Measurements from ENCODE around the gene PF4V1.

The PF4V1 gene

DNA sequence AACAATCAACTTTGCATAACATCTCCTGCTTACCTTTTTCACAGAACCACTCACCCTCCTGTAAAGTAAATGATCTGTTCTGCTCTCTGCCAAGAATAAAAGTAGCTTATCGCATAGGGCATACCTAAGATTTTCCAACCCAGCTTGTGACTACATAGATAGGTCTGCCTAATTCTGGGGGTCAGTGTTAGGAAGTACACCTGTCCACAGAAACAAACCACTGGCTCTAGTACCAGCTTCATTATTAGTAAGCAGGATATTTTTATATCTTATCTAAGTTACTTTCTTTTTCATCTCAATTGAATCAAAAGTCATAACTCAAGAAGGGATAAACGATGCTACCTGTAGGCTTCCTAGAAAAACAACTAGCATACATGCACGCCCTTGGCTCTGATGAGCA is 39.9 kb downstream of the PF4V1 start:
- no peaks in the 10 kb centered on the region for H3K9me2 ChIP-seq (replicated peaks; ENCODE audit: low read depth, low read length)
- no peak for TF ChIP-seq EZH2phosphoT487 (IDR thresholded peaks at IDR 0.05; ENCODE audit: borderline replicate concordance)
- TF ChIP-seq, protein P1, sequence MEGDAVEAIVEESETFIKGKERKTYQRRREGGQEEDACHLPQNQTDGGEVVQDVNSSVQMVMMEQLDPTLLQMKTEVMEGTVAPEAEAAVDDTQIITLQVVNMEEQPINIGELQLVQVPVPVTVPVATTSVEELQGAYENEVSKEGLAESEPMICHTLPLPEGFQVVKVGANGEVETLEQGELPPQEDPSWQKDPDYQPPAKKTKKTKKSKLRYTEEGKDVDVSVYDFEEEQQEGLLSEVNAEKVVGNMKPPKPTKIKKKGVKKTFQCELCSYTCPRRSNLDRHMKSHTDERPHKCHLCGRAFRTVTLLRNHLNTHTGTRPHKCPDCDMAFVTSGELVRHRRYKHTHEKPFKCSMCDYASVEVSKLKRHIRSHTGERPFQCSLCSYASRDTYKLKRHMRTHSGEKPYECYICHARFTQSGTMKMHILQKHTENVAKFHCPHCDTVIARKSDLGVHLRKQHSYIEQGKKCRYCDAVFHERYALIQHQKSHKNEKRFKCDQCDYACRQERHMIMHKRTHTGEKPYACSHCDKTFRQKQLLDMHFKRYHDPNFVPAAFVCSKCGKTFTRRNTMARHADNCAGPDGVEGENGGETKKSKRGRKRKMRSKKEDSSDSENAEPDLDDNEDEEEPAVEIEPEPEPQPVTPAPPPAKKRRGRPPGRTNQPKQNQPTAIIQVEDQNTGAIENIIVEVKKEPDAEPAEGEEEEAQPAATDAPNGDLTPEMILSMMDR (conservative IDR thresholded peaks at IDR 0.05; ENCODE audit: low read length): no peak
- no peaks in the 10 kb centered on the region for H4K20me1 ChIP-seq (ENCODE audit: insufficient read depth, low read length, poor library complexity, severe bottlenecking)
- H3K4me1 ChIP-seq (ENCODE audit: insufficient read depth, low read length, poor library complexity, severe bottlenecking): peaks cover 5% of the 10 kb centered on the region
- H3K79me2 ChIP-seq (ENCODE audit: insufficient read depth, low read length): no peaks in the 10 kb centered on the region
- H2AFZ ChIP-seq (ENCODE audit: low read length): no peak overlapping the region
- no peak overlapping the region for H3K9ac ChIP-seq (ENCODE audit: low read depth, low read length, poor library complexity, severe bottlenecking)
- H3K9me3 ChIP-seq (ENCODE audit: insufficient read depth, low read depth, low read length): no peaks in the 10 kb centered on the region
- H3K36me3 ChIP-seq (ENCODE audit: insufficient read depth, low read length): no peaks in the 10 kb centered on the region
- H3F3A ChIP-seq (ENCODE audit: low read depth): no peaks in the 10 kb centered on the region
- H3K4me3 ChIP-seq (ENCODE audit: low read length, poor library complexity, severe bottlenecking): no peak overlapping the region
- no peaks in the 10 kb centered on the region for H3K27me3 ChIP-seq (ENCODE audit: insufficient read depth, low read length, poor library complexity, severe bottlenecking)
- no peak overlapping the region for H3K4me2 ChIP-seq (ENCODE audit: low read depth, low read length, poor library complexity, severe bottlenecking)

DNA sequence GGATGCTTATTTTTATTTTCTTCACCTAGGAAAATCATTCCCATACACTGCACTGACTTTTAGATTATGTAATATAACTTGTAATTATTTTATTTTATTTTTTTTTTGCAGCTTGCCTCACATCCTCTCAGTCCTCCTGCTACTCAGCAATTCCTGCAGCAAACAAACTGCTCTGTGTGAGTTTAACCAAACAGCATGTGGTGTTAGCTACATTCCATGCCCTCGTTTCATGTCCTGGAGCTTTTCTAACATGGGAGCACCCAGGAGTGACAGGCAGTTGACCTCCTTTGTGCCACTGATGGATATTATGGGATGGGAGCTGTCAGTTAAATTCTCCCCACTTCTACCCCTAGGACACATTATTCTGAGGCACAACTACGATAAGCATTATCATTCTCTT is 40.9 kb downstream of the PF4V1 start:
- peaks cover 5% of the 10 kb centered on the region for H3K4me1 ChIP-seq (ENCODE audit: insufficient read depth, low read length, poor library complexity, severe bottlenecking)
- no peak overlapping the region for H3K4me2 ChIP-seq (ENCODE audit: low read depth, low read length, poor library complexity, severe bottlenecking)
- H3K9me3 ChIP-seq (ENCODE audit: insufficient read depth, low read depth, low read length): no peaks in the 10 kb centered on the region
- H3K9ac ChIP-seq (ENCODE audit: low read depth, low read length, poor library complexity, severe bottlenecking): no peak overlapping the region
- no peaks in the 10 kb centered on the region for H3K9me2 ChIP-seq (replicated peaks; ENCODE audit: low read depth, low read length)
- H3K4me3 ChIP-seq (ENCODE audit: low read length, poor library complexity, severe bottlenecking): no peak overlapping the region
- H4K20me1 ChIP-seq (ENCODE audit: insufficient read depth, low read length, poor library complexity, severe bottlenecking): no peaks in the 10 kb centered on the region
- no peaks in the 10 kb centered on the region for H3K27me3 ChIP-seq (ENCODE audit: insufficient read depth, low read length, poor library complexity, severe bottlenecking)
- no peak overlapping the region for H2AFZ ChIP-seq (ENCODE audit: low read length)
- no peaks in the 10 kb centered on the region for H3K79me2 ChIP-seq (ENCODE audit: insufficient read depth, low read length)
- no peaks in the 10 kb centered on the region for H3F3A ChIP-seq (ENCODE audit: low read depth)
- H3K36me3 ChIP-seq (ENCODE audit: insufficient read depth, low read length): no peaks in the 10 kb centered on the region
- TF ChIP-seq EZH2phosphoT487 (IDR thresholded peaks at IDR 0.05; ENCODE audit: borderline replicate concordance): no peak
- TF ChIP-seq, protein P1 (conservative IDR thresholded peaks at IDR 0.05; ENCODE audit: low read length): no peak

DNA sequence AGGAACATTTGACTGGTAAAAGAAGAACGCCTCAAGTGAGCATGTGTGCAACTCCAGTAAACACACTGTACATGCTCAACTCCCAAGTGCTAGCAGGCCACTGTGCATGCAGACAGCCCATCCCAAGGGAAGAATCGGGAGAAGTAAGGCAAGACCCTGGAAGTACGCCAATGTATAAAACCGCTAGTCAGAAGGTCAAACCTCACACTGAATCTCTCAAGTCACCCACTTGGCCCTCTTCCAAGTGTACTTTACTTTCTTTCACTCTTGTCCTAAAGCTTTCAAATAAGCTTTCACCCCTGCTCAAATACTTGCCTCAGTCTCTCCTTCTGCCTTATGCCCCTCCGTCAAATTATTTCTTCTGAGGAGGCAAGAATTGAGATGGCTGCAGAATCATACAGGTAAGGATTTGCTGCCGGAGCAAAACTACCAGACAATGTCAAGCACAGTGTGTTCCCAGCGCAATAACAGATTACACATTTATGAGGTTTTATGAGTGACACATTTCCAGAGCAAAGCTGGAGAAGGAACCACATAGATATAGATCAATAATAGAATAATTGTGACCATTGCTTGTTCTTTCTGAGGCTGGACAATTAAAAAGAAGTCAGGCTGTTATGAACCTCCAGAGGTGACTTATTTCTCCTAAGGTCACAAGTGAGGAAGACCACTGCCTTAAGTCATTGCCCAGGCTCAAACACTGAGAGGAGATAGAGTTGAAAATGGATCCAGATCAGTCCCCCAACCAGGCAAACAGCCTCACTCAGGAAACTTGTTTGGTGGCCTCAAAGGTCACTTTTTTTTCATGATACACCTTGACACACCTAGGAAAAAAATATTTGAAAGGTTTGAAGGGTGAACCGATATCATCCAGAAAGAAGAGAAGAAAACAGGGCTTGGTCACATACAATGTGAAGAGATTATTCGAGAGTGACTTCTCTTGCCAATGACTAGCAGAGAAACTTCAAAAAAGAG is 42.4 kb downstream of the PF4V1 start:
- Histone ChIP-seq H4K20me1 (ENCODE audit: insufficient read depth, low read length, poor library complexity, severe bottlenecking) (no peaks in the 10 kb centered on the region), H3K9ac (ENCODE audit: low read depth, low read length, poor library complexity, severe bottlenecking) (no peak overlapping the region), H3F3A (ENCODE audit: low read depth) (no peaks in the 10 kb centered on the region), H2AFZ (ENCODE audit: low read length) (no peak overlapping the region), H3K9me2 (replicated peaks; ENCODE audit: low read depth, low read length) (no peaks in the 10 kb centered on the region), H3K4me3 (ENCODE audit: low read length, poor library complexity, severe bottlenecking) (no peak overlapping the region), H3K4me1 (ENCODE audit: insufficient read depth, low read length, poor library complexity, severe bottlenecking) (peaks cover 5% of the 10 kb centered on the region), H3K9me3 (ENCODE audit: insufficient read depth, low read depth, low read length) (no peaks in the 10 kb centered on the region), H3K27me3 (ENCODE audit: insufficient read depth, low read length, poor library complexity, severe bottlenecking) (no peaks in the 10 kb centered on the region), H3K79me2 (ENCODE audit: insufficient read depth, low read length) (no peaks in the 10 kb centered on the region), H3K36me3 (ENCODE audit: insufficient read depth, low read length) (no peaks in the 10 kb centered on the region), H3K4me2 (ENCODE audit: low read depth, low read length, poor library complexity, severe bottlenecking) (no peak overlapping the region)
- TF ChIP-seq, protein P1 (conservative IDR thresholded peaks at IDR 0.05; ENCODE audit: low read length): no peak
- no peak for TF ChIP-seq EZH2phosphoT487 (IDR thresholded peaks at IDR 0.05; ENCODE audit: borderline replicate concordance)
